HG03060 (cell line): ENCODE results near the gene STX5.
A peak's percentile ranks its signal among the peaks of the same experiment; 100 is the strongest.
"Not testable (repeated sequence)": the region's sequence is repeated elsewhere in the genome, so short reads cannot be mapped to it uniquely, and the experiment has no call there.

Source experiments
- ATAC-seq: cut with Tn5 transposase; IDR thresholded peaks from one replicate; pipeline ENCODE4 v1.9.1; 2021; ENCODE audit warnings: low read depth, moderate number of reproducible peaks; ENCODE audit not compliant: unreplicated experiment

Gene STX5

GRCh38 chr11:62832336-62833234 lies 734 bp upstream of the STX5 start, which contains the start of gene TEX54:
TEX54 (minus strand) TSS chr11:62832841.
- peak; percentile 7 for ATAC-seq

GRCh38 chr11:62830904-62831519 lies 839 bp downstream of the STX5 start:
- no peak for ATAC-seq

- not testable (repeated sequence) for ATAC-seq
These were observed 3.7 kb downstream of the STX5 start for GRCh38 chr11:62828130-62828529.

GRCh38 chr11:62823677-62824076 lies 8.2 kb downstream of the STX5 start:
- no peak for ATAC-seq

- no peak for ATAC-seq
These were observed 14.7 kb downstream of the STX5 start for GRCh38 chr11:62817129-62817528.

- ATAC-seq, result no peak
These were observed 15.3 kb downstream of the STX5 start for GRCh38 chr11:62816557-62816956.

GRCh38 chr11:62811659-62812058 lies 20.2 kb downstream of the STX5 start:
- no peak for ATAC-seq

GRCh38 chr11:62810748-62811147 lies 21.1 kb downstream of the STX5 start:
- no peak for ATAC-seq

- ATAC-seq, result no peak
These were observed 25.2 kb downstream of the STX5 start for GRCh38 chr11:62806611-62807121.

GRCh38 chr11:62805961-62806441 lies 25.9 kb downstream of the STX5 start:
- ATAC-seq, result no peak

- peak; percentile 71 for ATAC-seq
These were observed 26.6 kb downstream of the STX5 start, which contains the start of gene NXF1 for GRCh38 chr11:62805076-62805892. NXF1 (minus strand) TSS chr11:62805440; CDS start chr11:62805356, 84 bp downstream.

GRCh38 chr11:62804310-62805075 lies 27.4 kb downstream of the STX5 start:
- ATAC-seq, result no peak

- no peak for ATAC-seq
These were observed 30.8 kb downstream of the STX5 start for GRCh38 chr11:62801071-62801470.

GRCh38 chr11:62799486-62799885 lies 32.4 kb downstream of the STX5 start:
- no peak for ATAC-seq

GRCh38 chr11:62796281-62796680 lies 35.6 kb downstream of the STX5 start:
- no peak for ATAC-seq

- no peak for ATAC-seq
These were observed 37.6 kb downstream of the STX5 start for GRCh38 chr11:62794201-62794775.

GRCh38 chr11:62792202-62792575 lies 39.7 kb downstream of the STX5 start:
- no peak for ATAC-seq

- no peak for ATAC-seq
These were observed 40.2 kb downstream of the STX5 start, which contains the start of gene TMEM223 for GRCh38 chr11:62791501-62792201. TMEM223 (minus strand) TSS chr11:62792006; CDS start chr11:62791994, 12 bp downstream.

- ATAC-seq, result no peak
These were observed 42.3 kb downstream of the STX5 start for GRCh38 chr11:62789576-62789975.
